ENCODE data around the gene PRRX2. TPM values are rescaled to one million over a fixed set of nuclear protein-coding genes. Genes with fewer than 3 reads are reported as not detected.

PRRX2 gene
- total and polyA plus RNA-seq, 9 of the 15 experiments (the other 6 are each of a cell fraction or from before 2014, with no cell fraction given) = 0.21 TPM; not detected in 8

GRCh38 chr9:129641750-129642585 lies 23.5 kb upstream of the PRRX2 start, which contains the start of gene ASB6 (continued):
- TF ChIP-seq ELK1 (CRISPR knock-in tag; IDR thresholded peaks at IDR 0.05) (no peak), ZNF444 (CRISPR knock-in tag; IDR thresholded peaks at IDR 0.05) (no peak), RHOXF2B (CRISPR knock-in tag; conservative IDR thresholded peaks at IDR 0.05) (no peak), SOX6 (IDR thresholded peaks at IDR 0.05) (peak; percentile 82), ZNF282 (CRISPR knock-in tag; IDR thresholded peaks at IDR 0.05) (peak; percentile 69; the same call in 1 of the 2 replicates), SNRNP70 (optimal IDR thresholded peaks at IDR 0.05; ENCODE audit: low read depth, low read length) (no peak), NBN (IDR thresholded peaks at IDR 0.05; ENCODE audit: low read depth) (no peak), SRSF3 (IDR thresholded peaks at IDR 0.05; ENCODE audit: insufficient read depth, low read length) (no peak), SMAD4 (CRISPR knock-in tag; conservative IDR thresholded peaks at IDR 0.05) (peak; percentile 75), ATF2 (CRISPR knock-in tag; IDR thresholded peaks at IDR 0.05) (no peak), BHLHE40 (IDR thresholded peaks at IDR 0.05; ENCODE audit: low read length) (peak; percentile 54), TEAD1 (CRISPR knock-in tag; IDR thresholded peaks at IDR 0.05) (0 out of 4 replicates have a peak, but pooled peaks of 1 of the 2 experiments have one; percentile 77), NR2C2 (CRISPR knock-in tag; IDR thresholded peaks at IDR 0.05) (peak; percentile 58; the same call in 1 of the 2 replicates), NR2C2 (tag; IDR thresholded peaks at IDR 0.05) (peak; percentile 75; the same call in 1 of the 2 replicates), DEAF1 (CRISPR knock-in tag; IDR thresholded peaks at IDR 0.05) (peak; percentile 96), ZBED1 (IDR thresholded peaks at IDR 0.05) (peak; percentile 55; the same call in 1 of the 2 replicates), ZNF140 (CRISPR knock-in tag; IDR thresholded peaks at IDR 0.05) (no peak), HIVEP1 (CRISPR knock-in tag; IDR thresholded peaks at IDR 0.05) (no peak), ADNP (tag; IDR thresholded peaks at IDR 0.05) (no peak), MBD2 (IDR thresholded peaks at IDR 0.05; ENCODE audit: borderline replicate concordance, low read depth) (0 out of 2 replicates have a peak, but pooled peaks have one; percentile 46), SMARCC2 (IDR thresholded peaks at IDR 0.05; ENCODE audit: low read depth) (no peak), CBX3 (IDR thresholded peaks at IDR 0.05; ENCODE audit: borderline replicate concordance in 1 of 2, low read length in 2 of 2) (peak in 1 of 2 experiments; percentile 82; a peak in 1 of 3 replicates), BDP1 (IDR thresholded peaks at IDR 0.05; ENCODE audit: insufficient read depth, insufficient read length) (no peak)
- TF ChIP-seq, protein P1, sequence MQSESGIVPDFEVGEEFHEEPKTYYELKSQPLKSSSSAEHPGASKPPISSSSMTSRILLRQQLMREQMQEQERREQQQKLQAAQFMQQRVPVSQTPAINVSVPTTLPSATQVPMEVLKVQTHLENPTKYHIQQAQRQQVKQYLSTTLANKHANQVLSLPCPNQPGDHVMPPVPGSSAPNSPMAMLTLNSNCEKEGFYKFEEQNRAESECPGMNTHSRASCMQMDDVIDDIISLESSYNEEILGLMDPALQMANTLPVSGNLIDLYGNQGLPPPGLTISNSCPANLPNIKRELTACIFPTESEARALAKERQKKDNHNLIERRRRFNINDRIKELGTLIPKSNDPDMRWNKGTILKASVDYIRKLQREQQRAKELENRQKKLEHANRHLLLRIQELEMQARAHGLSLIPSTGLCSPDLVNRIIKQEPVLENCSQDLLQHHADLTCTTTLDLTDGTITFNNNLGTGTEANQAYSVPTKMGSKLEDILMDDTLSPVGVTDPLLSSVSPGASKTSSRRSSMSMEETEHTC (IDR thresholded peaks at IDR 0.05) = no peak

All from K562 (cell line).